GM21717 (cell line): ENCODE data around the gene TASOR.
A peak's percentile ranks its signal among the peaks of the same experiment; 100 is the strongest.
"Not testable (repeated sequence)": the region's sequence is repeated elsewhere in the genome, so short reads cannot be mapped to it uniquely, and the experiment has no call there.

Experiments used
- ATAC-seq: cut with Tn5 transposase; IDR thresholded peaks from one replicate; pipeline ENCODE4 v1.9.1; 2021; ENCODE audit warnings: mild to moderate bottlenecking, moderate library complexity; ENCODE audit not compliant: unreplicated experiment

The TASOR gene

GRCh38 chr3:56683122-56683817, at the start of gene TASOR:
Gene TASOR, minus strand, starts transcription at chr3:56683265. Its CDS starts 259 bp downstream, at chr3:56683006.
- peak; percentile 77 for ATAC-seq

GRCh38 chr3:56732109-56732508, 49.0 kb upstream of the TASOR start:
- no peak for ATAC-seq

GRCh38 chr3:56725175-56725574, 42.1 kb upstream of the TASOR start:
- ATAC-seq, result peak; percentile 93

GRCh38 chr3:56724676-56725075, 41.6 kb upstream of the TASOR start:
- ATAC-seq, result no peak

- no peak for ATAC-seq
These were observed 37.8 kb upstream of the TASOR start for GRCh38 chr3:56720849-56721248.

- ATAC-seq, result not testable (repeated sequence)
These were observed 35.7 kb upstream of the TASOR start for GRCh38 chr3:56718809-56719208.

- no peak for ATAC-seq
These were observed 28.3 kb upstream of the TASOR start for GRCh38 chr3:56711344-56711743.

GRCh38 chr3:56707412-56707811, 24.3 kb upstream of the TASOR start:
- not testable (repeated sequence) for ATAC-seq

- no peak for ATAC-seq
These were observed 23.6 kb upstream of the TASOR start for GRCh38 chr3:56706629-56707028.

- ATAC-seq, result no peak
These were observed 21.6 kb upstream of the TASOR start for GRCh38 chr3:56704706-56705105.

- ATAC-seq, result no peak
These were observed 19.6 kb upstream of the TASOR start for GRCh38 chr3:56702490-56703315.

GRCh38 chr3:56700151-56700550, 17.1 kb upstream of the TASOR start:
- no peak for ATAC-seq

- no peak for ATAC-seq
These were observed 12.0 kb upstream of the TASOR start for GRCh38 chr3:56694867-56695683.

GRCh38 chr3:56693750-56694149, 10.7 kb upstream of the TASOR start:
- ATAC-seq, result no peak

- ATAC-seq, result peak; percentile 84
These were observed 9.7 kb upstream of the TASOR start for GRCh38 chr3:56692520-56693433.

- ATAC-seq, result not testable (repeated sequence)
These were observed 8.9 kb upstream of the TASOR start for GRCh38 chr3:56692001-56692365.

- ATAC-seq, result no peak
These were observed 8.3 kb upstream of the TASOR start for GRCh38 chr3:56691165-56692000.

GRCh38 chr3:56689303-56689702, 6.2 kb upstream of the TASOR start:
- ATAC-seq, result no peak

- no peak for ATAC-seq
These were observed 5.1 kb upstream of the TASOR start for GRCh38 chr3:56688191-56688590.
